Trophoblast cell (in vitro differentiated cells and primary cell): ENCODE data around the gene RGP1.

Experiments used
- DNase-seq, 2 donors: peaks; one replicate each; pipeline ENCODE4 v3.0.0-alpha.2; 2016
- H2AFZ ChIP-seq: 2 replicates; pipeline ENCODE4 v1.6.1; 2013; ENCODE audit warnings: low read length, moderate library complexity, mild to moderate bottlenecking; ENCODE audit not compliant: insufficient read depth, poor library complexity
- H2AK5ac ChIP-seq: 2 replicates; pipeline ENCODE4 v1.6.1; 2013; ENCODE audit warnings: mild to moderate bottlenecking, low read length
- H2BK120ac ChIP-seq: 2 replicates; pipeline ENCODE4 v1.6.1; 2013; ENCODE audit warnings: low read length, mild to moderate bottlenecking, moderate library complexity; ENCODE audit not compliant: insufficient read depth, poor library complexity
- H2BK12ac ChIP-seq: 2 replicates; pipeline ENCODE4 v1.6.1; 2013; ENCODE audit warnings: mild to moderate bottlenecking, low read length, moderate library complexity
- H2BK5ac ChIP-seq: 2 replicates; pipeline ENCODE4 v1.6.1; 2013; ENCODE audit warnings: low read length, low read depth, moderate library complexity, mild to moderate bottlenecking; ENCODE audit not compliant: poor library complexity
- H3K14ac ChIP-seq: 2 replicates; pipeline ENCODE4 v1.6.1; 2013; ENCODE audit warnings: mild to moderate bottlenecking, low read length
- H3K18ac ChIP-seq: 2 replicates; pipeline ENCODE4 v1.6.1; 2013; ENCODE audit warnings: mild to moderate bottlenecking, low read length
- H3K23ac ChIP-seq: 2 replicates; pipeline ENCODE4 v1.6.1; 2013; ENCODE audit warnings: low read length
- H3K27ac ChIP-seq: 2 replicates; pipeline ENCODE4 v1.5.1; 2013; ENCODE audit warnings: low read depth, mild to moderate bottlenecking, inconsistent platforms, low read length, moderate library complexity
- H3K27me3 ChIP-seq: 2 replicates; pipeline ENCODE4 v1.6.1; 2013; ENCODE audit warnings: inconsistent platforms, mild to moderate bottlenecking, low read length, moderate library complexity; ENCODE audit not compliant: insufficient read depth
- H3K36me3 ChIP-seq, 2 experiments: 1 replicate in 1 of 2; 2 replicates in 1 of 2; pipeline ENCODE4 v1.6.1; 2013; ENCODE audit warnings: low read length in 2 of 2, mild to moderate bottlenecking in 2 of 2, moderate library complexity in 1 of 2; ENCODE audit not compliant: insufficient read depth in 2 of 2, control insufficient read depth in 1 of 2
- H3K4ac ChIP-seq: 2 replicates; pipeline ENCODE4 v1.6.1; 2013; ENCODE audit warnings: low read depth, mild to moderate bottlenecking, low read length, moderate library complexity
- H3K4me1 ChIP-seq, 2 experiments: 1 replicate in 1 of 2; 2 replicates in 1 of 2; pipeline ENCODE4 v1.6.1; 2013; ENCODE audit warnings: low read length in 2 of 2, mild to moderate bottlenecking in 2 of 2, moderate library complexity in 1 of 2; ENCODE audit not compliant: insufficient read depth in 2 of 2, control insufficient read depth in 1 of 2
- H3K4me2 ChIP-seq: 2 replicates; pipeline ENCODE4 v1.6.1; 2013; ENCODE audit warnings: inconsistent platforms, mild to moderate bottlenecking, low read length, moderate library complexity
- H3K4me3 ChIP-seq: 2 replicates; pipeline ENCODE4 v1.5.1; 2013; ENCODE audit warnings: mild to moderate bottlenecking, low read depth, low read length, inconsistent platforms
- H3K79me1 ChIP-seq: one replicate; pipeline ENCODE4 v1.6.1; 2013; ENCODE audit warnings: low read length
- H3K79me2 ChIP-seq: 2 replicates; pipeline ENCODE4 v1.6.1; 2013; ENCODE audit warnings: low read length, mild to moderate bottlenecking; ENCODE audit not compliant: control insufficient read depth, insufficient read depth, poor library complexity
- H3K9ac ChIP-seq: 2 replicates; pipeline ENCODE4 v1.6.1; 2013; ENCODE audit warnings: mild to moderate bottlenecking, low read length
- H3K9me3 ChIP-seq: 2 replicates; pipeline ENCODE4 v1.6.1; 2013; ENCODE audit warnings: low read depth, mild to moderate bottlenecking, control low read depth, inconsistent platforms, low read length; ENCODE audit not compliant: insufficient read depth
- H4K12ac ChIP-seq: 2 replicates; pipeline ENCODE4 v1.6.1; 2013; ENCODE audit warnings: low read depth, mild to moderate bottlenecking, low read length, moderate library complexity
- H4K8ac ChIP-seq: 2 replicates; pipeline ENCODE4 v1.6.1; 2013; ENCODE audit warnings: low read depth, mild to moderate bottlenecking, low read length, moderate library complexity
- H4K91ac ChIP-seq: one replicate; pipeline ENCODE4 v1.6.1; 2013; ENCODE audit warnings: low read depth, mild to moderate bottlenecking, low read length, moderate library complexity
- WGBS: extraction: QIAGEN DNeasy Blood & Tissue Kit; methylation state at CpG from one replicate; pipeline ENCODE4 v1.1.7; 2013; ENCODE audit warnings: missing lambda C conversion rate; ENCODE audit not compliant: insufficient read length, insufficient coverage; ENCODE audit errors: extremely low coverage; 5-methylcytosine and 5-hydroxymethylcytosine counted together

Gene RGP1

GRCh38 chr9:35756275-35757225, 7.5 kb downstream of the RGP1 start:
- Histone ChIP-seq H2AFZ (peak overlapping the region; percentile 73), H3K79me2 (no peaks in the 10 kb centered on the region), H3K4me2 (peak overlapping the region; percentile 86), H3K4ac (no peak overlapping the region), H3K4me1 (peaks cover 0 to 12% of the 10 kb centered on the region in 2 experiments), H3K18ac (peak overlapping the region; percentile 76), H3K9me3 (no peaks in the 10 kb centered on the region), H3K4me3 (peak overlapping the region; percentile 72), H3K27me3 (no peaks in the 10 kb centered on the region), H4K8ac (peak overlapping the region; percentile 88), H3K23ac (no peak overlapping the region), H3K36me3 (peaks cover 23 to 29% of the 10 kb centered on the region in 2 experiments), H3K14ac (peak overlapping the region; percentile 1), H2AK5ac (no peak overlapping the region), H4K91ac (peak overlapping the region; percentile 91), H3K9ac (peak overlapping the region; percentile 14), H3K27ac (peak overlapping the region; percentile 88), H2BK120ac (peak overlapping the region; percentile 14), H2BK12ac (no peak overlapping the region), H3K79me1 (peaks cover 9% of the 10 kb centered on the region), H2BK5ac (peak overlapping the region; percentile 89), H4K12ac (peak overlapping the region; percentile 69)
- WGBS, result no CpG with 5 or more reads among the region's 48 CpGs
- DNase-seq, result peak; percentile 27 to 42

- no peaks in the 10 kb centered on the region for H3K9me3 ChIP-seq
- DNase-seq, result peak in 1 of 2 donors; percentile 17
- peak overlapping the region; percentile 86 for H3K4me2 ChIP-seq
- H3K4me3 ChIP-seq, result peak overlapping the region; percentile 72
- peak overlapping the region; percentile 89 for H2BK5ac ChIP-seq
- H3K23ac ChIP-seq, result no peak overlapping the region
- H4K91ac ChIP-seq, result peak overlapping the region; percentile 91
- H3K36me3 ChIP-seq, result peaks cover 19 to 21% of the 10 kb centered on the region in 2 experiments
- H3K27me3 ChIP-seq, result no peaks in the 10 kb centered on the region
- peak overlapping the region; percentile 74 for H2BK120ac ChIP-seq
- WGBS, result no CpG with 5 or more reads among the region's 20 CpGs
- peaks cover 0 to 12% of the 10 kb centered on the region in 2 experiments for H3K4me1 ChIP-seq
- H3K18ac ChIP-seq, result peak overlapping the region; percentile 76
- no peaks in the 10 kb centered on the region for H3K79me2 ChIP-seq
- peak overlapping the region; percentile 88 for H3K27ac ChIP-seq
- H4K12ac ChIP-seq, result peak overlapping the region; percentile 69
- peak overlapping the region; percentile 18 for H2AK5ac ChIP-seq
- H3K79me1 ChIP-seq, result peaks cover 9% of the 10 kb centered on the region
- H3K9ac ChIP-seq, result peak overlapping the region; percentile 55
- H2AFZ ChIP-seq, result peak overlapping the region; percentile 73
- peak overlapping the region; percentile 88 for H4K8ac ChIP-seq
- H2BK12ac ChIP-seq, result peak overlapping the region; percentile 35
- peak overlapping the region; percentile 49 for H3K4ac ChIP-seq
- peak overlapping the region; percentile 59 for H3K14ac ChIP-seq
Measured at GRCh38 chr9:35757226-35757891, 8.3 kb downstream of the RGP1 start.

- no peak overlapping the region for H3K4ac ChIP-seq
- H3K18ac ChIP-seq, result no peak overlapping the region
Measured at GRCh38 chr9:35757892-35758275, 8.8 kb downstream of the RGP1 start.

GRCh38 chr9:35758475-35759050, 9.5 kb downstream of the RGP1 start:
- Histone ChIP-seq H3K79me1 (peaks cover 9% of the 10 kb centered on the region), H3K9ac (no peak overlapping the region), H3K23ac (no peak overlapping the region), H3K27ac (no peak overlapping the region), H4K91ac (no peak overlapping the region), H2BK12ac (no peak overlapping the region), H3K79me2 (no peaks in the 10 kb centered on the region), H4K12ac (no peak overlapping the region), H2BK120ac (no peak overlapping the region), H4K8ac (no peak overlapping the region), H2BK5ac (no peak overlapping the region), H3K9me3 (no peaks in the 10 kb centered on the region), H3K4me3 (no peak overlapping the region), H3K18ac (no peak overlapping the region), H2AFZ (no peak overlapping the region), H3K27me3 (no peaks in the 10 kb centered on the region), H2AK5ac (no peak overlapping the region), H3K4me1 (peaks cover 0 to 12% of the 10 kb centered on the region in 2 experiments), H3K36me3 (peaks cover 9% of the 10 kb centered on the region in 2 experiments), H3K4ac (no peak overlapping the region), H3K4me2 (no peak overlapping the region), H3K14ac (no peak overlapping the region)
- no CpG with 5 or more reads among the region's 3 CpGs for whole genome bisulfite sequencing
- DNase-seq, result no peak

More at GRCh38 chr9:35757892-35758275, 8.8 kb downstream of the RGP1 start:
- Histone ChIP-seq H3K23ac (no peak overlapping the region), H2BK12ac (no peak overlapping the region), H4K8ac (no peak overlapping the region), H3K27ac (no peak overlapping the region), H2AK5ac (no peak overlapping the region), H3K27me3 (no peaks in the 10 kb centered on the region), H3K14ac (no peak overlapping the region), H4K12ac (no peak overlapping the region), H3K9ac (no peak overlapping the region), H3K4me1 (peaks cover 0 to 12% of the 10 kb centered on the region in 2 experiments), H3K9me3 (no peaks in the 10 kb centered on the region), H3K4me2 (no peak overlapping the region), H3K79me2 (no peaks in the 10 kb centered on the region), H2BK5ac (no peak overlapping the region), H3K4me3 (no peak overlapping the region), H3K36me3 (peaks cover 15 to 16% of the 10 kb centered on the region in 2 experiments), H2AFZ (no peak overlapping the region), H2BK120ac (no peak overlapping the region), H4K91ac (no peak overlapping the region), H3K79me1 (peaks cover 9% of the 10 kb centered on the region)
- DNase-seq, result no peak
